ENCODE data around the gene CCDC141.

The CCDC141 gene

DNA sequence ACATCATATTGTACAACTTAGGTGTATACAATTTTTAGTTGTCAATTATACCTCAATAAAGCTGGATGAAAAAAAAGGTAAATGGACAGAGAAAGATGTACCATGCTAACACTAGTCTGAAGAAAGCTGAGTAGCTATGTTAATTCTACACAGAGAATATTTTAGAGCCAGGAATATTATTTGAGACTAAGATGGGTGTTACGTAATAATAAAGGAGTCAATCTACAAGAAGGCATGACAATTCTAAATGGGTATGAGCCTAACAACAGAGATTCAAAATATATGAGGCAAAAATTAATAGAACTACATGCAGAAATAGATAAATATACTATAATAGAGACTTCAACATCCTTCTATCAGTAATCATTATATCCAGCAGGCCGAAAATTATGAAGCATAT is 69.1 kb downstream of the CCDC141 start:
- TF ChIP-seq CTCF (IDR thresholded peaks at IDR 0.05; ENCODE audit: low read depth, low read length) (no peak), MYC (IDR thresholded peaks at IDR 0.05; ENCODE audit: low read depth, low read length) (no peak), POLR2A (IDR thresholded peaks at IDR 0.05; ENCODE audit: extremely low read depth, insufficient read length) (no peak), MAX (IDR thresholded peaks at IDR 0.05; ENCODE audit: low read depth, low read length) (no peak)
- DNase-seq (ENCODE audit: low read depth), result no peak
- H3K4me3 ChIP-seq (ENCODE audit: low read depth, low read length), result no peak overlapping the region

DNA sequence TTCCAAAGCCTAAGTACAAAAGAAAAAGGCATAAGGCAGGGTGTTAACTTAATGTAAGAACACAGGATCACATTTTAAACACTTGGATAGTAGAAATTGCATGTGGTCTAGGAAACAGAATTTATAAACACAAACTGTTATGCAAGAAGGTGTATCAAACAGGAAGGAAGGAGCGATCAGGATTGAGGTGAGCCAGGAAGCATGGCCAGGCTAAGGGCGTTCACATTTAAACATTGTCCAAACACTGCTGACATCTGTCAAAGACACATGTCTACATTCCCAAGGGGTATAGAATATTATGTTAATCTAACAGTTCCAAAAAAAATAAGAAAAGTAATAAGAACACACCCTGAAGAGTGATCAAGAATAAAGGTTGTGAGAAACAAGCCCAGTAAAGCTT is 71.3 kb downstream of the CCDC141 start:
- no peak for DNase-seq (ENCODE audit: low read depth)
- no peak overlapping the region for H3K4me3 ChIP-seq (ENCODE audit: low read depth, low read length)
- TF ChIP-seq MYC (IDR thresholded peaks at IDR 0.05; ENCODE audit: low read depth, low read length) (no peak), MAX (IDR thresholded peaks at IDR 0.05; ENCODE audit: low read depth, low read length) (no peak), POLR2A (IDR thresholded peaks at IDR 0.05; ENCODE audit: extremely low read depth, insufficient read length) (no peak), CTCF (IDR thresholded peaks at IDR 0.05; ENCODE audit: low read depth, low read length) (no peak)

DNA sequence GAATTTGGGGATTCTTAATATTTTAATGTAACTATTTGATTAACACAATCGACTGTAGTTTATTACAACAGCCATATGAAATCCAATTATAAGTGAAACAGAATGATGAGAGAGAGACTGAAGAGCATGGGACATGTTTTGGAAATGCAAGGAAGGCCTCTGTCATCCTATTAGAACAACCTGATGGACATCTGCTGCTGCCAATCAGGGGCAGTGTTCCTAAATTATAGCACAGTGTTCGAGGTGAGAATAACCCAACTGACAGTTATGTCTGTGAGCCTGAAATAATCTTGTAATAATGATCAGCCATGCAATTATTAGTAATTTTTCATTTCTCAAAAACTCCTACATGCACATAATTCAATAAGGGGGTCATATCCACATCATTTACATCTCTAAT is 73.6 kb downstream of the CCDC141 start:
- TF ChIP-seq CTCF (IDR thresholded peaks at IDR 0.05; ENCODE audit: low read depth, low read length), result no peak
- no peak for TF ChIP-seq MAX (IDR thresholded peaks at IDR 0.05; ENCODE audit: low read depth, low read length)
- TF ChIP-seq MYC (IDR thresholded peaks at IDR 0.05; ENCODE audit: low read depth, low read length), result no peak
- no peak for TF ChIP-seq POLR2A (IDR thresholded peaks at IDR 0.05; ENCODE audit: extremely low read depth, insufficient read length)
- DNase-seq (ENCODE audit: low read depth), result no peak
- H3K4me3 ChIP-seq (ENCODE audit: low read depth, low read length), result no peak overlapping the region

DNA sequence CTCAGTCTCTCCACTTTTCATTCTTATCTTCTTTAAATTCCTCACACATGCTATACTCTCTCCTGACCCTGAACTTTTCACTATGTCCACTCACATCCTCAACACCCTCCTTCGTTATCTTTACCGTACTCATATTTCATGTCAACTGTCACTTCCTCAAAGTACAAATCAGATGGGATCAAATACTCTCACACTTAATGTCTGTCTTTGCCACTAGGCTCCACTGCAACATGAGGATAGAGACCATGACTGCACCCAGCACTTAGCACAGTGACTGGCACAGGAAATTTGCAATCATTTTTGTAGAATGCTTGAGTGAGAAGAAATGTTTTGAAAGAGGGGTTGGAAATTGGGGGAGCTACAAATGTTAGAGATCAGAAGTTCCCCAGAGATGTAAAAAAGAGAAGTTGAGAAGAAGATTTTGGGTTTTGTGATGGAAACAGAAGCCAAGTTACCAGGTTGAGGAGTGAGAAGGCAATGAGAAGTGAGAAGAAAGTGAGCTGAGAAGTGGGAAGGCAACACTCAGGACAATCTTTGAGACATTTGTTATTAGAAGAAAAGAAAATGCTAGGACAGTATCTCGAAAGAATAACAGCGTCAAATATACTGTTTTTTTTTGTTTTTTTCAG is 87.0 kb downstream of the CCDC141 start:
- TF ChIP-seq MAX (IDR thresholded peaks at IDR 0.05; ENCODE audit: low read depth, low read length), result no peak
- TF ChIP-seq POLR2A (IDR thresholded peaks at IDR 0.05; ENCODE audit: extremely low read depth, insufficient read length), result no peak
- TF ChIP-seq CTCF (IDR thresholded peaks at IDR 0.05; ENCODE audit: low read depth, low read length), result no peak
- TF ChIP-seq MYC (IDR thresholded peaks at IDR 0.05; ENCODE audit: low read depth, low read length), result no peak
- no peak for DNase-seq (ENCODE audit: low read depth)

GRCh38 chr2:178962152-178962551 is 87.8 kb downstream of the CCDC141 start:
- TF ChIP-seq CTCF (IDR thresholded peaks at IDR 0.05; ENCODE audit: low read depth, low read length), result no peak
- no peak for TF ChIP-seq MYC (IDR thresholded peaks at IDR 0.05; ENCODE audit: low read depth, low read length)
- TF ChIP-seq POLR2A (IDR thresholded peaks at IDR 0.05; ENCODE audit: extremely low read depth, insufficient read length), result no peak
- TF ChIP-seq MAX (IDR thresholded peaks at IDR 0.05; ENCODE audit: low read depth, low read length), result no peak
- no peak overlapping the region for H3K4me3 ChIP-seq (ENCODE audit: low read depth, low read length)
- no peak for DNase-seq (ENCODE audit: low read depth)

More for the DNA sequence above, 87.0 kb downstream of the CCDC141 start:
- no peak overlapping the region for H3K4me3 ChIP-seq (ENCODE audit: low read depth, low read length)
